WI38 (cell line): ENCODE data around the gene TMEM31.

Experiments
- H3K4me3 ChIP-seq: 2 replicates; pipeline ENCODE4 v1.5.1; 2011; ENCODE audit warnings: low read depth, mild to moderate bottlenecking, control low read depth, low read length
- TF ChIP-seq, protein P1 (sequence below): IDR thresholded peaks from 2 replicates; pipeline ENCODE4 v1.5.1; 2012; ENCODE audit warnings: low read depth, mild to moderate bottlenecking, control low read depth, low read length

The TMEM31 gene

DNA sequence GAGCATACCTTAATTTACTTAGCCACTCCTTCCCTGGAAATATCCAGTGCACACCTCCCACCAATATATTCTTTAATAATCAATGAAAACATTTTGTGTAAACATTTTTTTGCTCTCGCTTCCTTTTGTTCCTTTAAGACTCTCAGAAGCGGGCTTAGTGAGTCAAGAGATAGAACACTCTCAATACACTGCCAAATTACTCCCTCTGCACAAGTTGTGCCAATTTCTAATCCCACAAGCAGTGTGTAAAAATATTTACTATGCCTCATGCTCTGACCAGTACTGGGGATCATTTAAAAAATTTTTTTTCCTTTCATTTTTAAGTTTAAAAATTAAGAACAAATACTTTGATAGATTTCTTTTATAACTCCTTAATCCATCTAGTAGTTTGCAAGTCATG is 29.3 kb upstream of the TMEM31 start:
- H3K4me3 ChIP-seq: no peak overlapping the region
- TF ChIP-seq, protein P1, sequence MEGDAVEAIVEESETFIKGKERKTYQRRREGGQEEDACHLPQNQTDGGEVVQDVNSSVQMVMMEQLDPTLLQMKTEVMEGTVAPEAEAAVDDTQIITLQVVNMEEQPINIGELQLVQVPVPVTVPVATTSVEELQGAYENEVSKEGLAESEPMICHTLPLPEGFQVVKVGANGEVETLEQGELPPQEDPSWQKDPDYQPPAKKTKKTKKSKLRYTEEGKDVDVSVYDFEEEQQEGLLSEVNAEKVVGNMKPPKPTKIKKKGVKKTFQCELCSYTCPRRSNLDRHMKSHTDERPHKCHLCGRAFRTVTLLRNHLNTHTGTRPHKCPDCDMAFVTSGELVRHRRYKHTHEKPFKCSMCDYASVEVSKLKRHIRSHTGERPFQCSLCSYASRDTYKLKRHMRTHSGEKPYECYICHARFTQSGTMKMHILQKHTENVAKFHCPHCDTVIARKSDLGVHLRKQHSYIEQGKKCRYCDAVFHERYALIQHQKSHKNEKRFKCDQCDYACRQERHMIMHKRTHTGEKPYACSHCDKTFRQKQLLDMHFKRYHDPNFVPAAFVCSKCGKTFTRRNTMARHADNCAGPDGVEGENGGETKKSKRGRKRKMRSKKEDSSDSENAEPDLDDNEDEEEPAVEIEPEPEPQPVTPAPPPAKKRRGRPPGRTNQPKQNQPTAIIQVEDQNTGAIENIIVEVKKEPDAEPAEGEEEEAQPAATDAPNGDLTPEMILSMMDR: no peak

DNA sequence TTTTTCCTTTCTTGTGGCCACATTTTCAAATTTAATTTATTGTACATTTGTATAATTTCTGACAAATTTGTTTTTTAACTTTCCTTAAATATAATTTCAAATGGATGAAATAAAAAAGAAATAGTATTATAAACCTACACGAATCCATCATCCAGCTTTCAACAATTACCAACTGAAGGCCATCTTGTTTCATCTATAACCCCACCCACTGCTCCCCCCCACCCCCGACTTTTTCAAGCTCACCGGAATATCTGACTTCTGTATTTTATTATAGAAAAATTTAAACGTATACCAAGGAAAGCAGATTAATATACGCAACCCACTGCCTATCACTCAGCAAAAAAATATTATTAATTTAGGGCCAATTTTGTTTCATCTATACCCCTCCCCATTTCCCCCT is 25.3 kb upstream of the TMEM31 start:
- TF ChIP-seq, protein P1: no peak
- peak overlapping the region; percentile 76 for H3K4me3 ChIP-seq

GRCh38 chrX:103686199-103687072 is 24.3 kb upstream of the TMEM31 start, which contains the start of gene MORF4L2:
Gene MORF4L2 (minus strand): TSS chrX:103686699. CDS start chrX:103677027, 9,672 bp downstream.
- TF ChIP-seq, protein P1: no peak
- H3K4me3 ChIP-seq: peak within 1 kb of the TSS; percentile 76

- H3K4me3 ChIP-seq: peak overlapping the region; percentile 70
- TF ChIP-seq, protein P1: peak; percentile 28; the same call in 1 of the 2 replicates
Measured at GRCh38 chrX:103687073-103687695, 23.5 kb upstream of the TMEM31 start.

GRCh38 chrX:103687696-103688201 is 23.0 kb upstream of the TMEM31 start:
- TF ChIP-seq, protein P1: peak; percentile 51; the same call in 1 of the 2 replicates
- H3K4me3 ChIP-seq: peak overlapping the region; percentile 70

DNA sequence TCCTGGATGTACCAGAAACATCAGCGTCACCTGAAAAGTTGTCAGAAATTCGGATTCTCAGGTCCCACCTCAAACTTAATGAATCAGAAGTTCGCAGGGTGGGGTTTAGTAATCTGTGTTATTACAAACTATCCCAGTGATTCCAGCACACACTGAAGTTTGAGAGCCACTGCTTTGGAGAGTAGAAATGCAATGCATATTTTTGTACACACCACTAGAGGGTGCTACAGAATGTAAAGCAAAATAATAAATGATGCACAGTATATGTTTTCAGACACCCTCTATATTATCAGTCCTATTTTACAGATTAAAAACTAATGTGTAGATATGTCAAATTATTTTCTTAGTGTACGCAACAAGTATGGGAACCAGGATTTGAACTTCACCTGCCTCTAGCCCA is 21.8 kb upstream of the TMEM31 start:
- H3K4me3 ChIP-seq: no peak overlapping the region
- TF ChIP-seq, protein P1: no peak; the same call in 1 of the 2 replicates
